ENCODE measurements around the gene LRRC30.

DNA sequence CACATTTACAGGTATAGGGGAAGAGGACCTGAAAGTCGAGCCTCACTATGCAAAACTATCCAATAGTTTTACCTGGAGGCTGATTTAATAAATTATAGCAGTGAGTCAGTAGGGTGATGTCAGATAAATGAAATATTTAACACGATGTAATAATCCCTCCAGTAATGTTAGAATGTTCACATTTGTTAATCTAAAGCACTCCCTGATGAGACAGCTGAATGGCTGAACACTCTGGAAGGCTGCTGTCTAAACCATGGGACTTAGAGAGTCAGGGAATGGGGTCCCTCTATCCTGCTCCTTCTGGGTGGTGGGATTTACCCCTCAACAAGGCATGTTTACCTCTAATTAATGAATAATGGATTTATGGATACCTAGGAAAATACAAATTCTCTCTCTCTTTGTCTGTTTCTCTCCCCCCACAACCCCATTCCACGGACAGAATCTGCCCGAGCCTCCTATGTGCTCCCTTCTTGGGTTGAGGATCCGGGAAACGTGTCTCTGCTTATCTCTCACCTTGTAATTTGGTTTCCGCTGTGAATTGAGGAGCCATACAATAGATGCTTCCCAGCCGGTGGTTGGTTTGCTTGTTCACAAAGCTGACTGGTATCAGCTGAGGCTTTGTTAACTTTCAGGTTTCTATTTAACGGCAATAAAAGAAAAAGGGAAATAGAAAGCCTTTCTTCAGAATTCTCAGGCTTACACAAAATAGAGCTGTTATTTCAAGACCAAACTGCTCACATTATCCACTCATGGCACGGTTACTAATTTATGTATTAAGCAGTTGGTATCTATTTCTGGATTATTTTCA lies 25.9 kb downstream of the LRRC30 start:
- TF ChIP-seq CTCF (IDR thresholded peaks at IDR 0.05; ENCODE audit: insufficient read depth, low read length, poor library complexity, severe bottlenecking) (no peak), EZH2phosphoT487 (conservative IDR thresholded peaks at IDR 0.05; ENCODE audit: low read length) (no peak)

Data from SU-DHL-6 (cell line).